Right ventricle myocardium superior (tissue), 1 donor: ENCODE data around the gene SLFN11. TPM values are rescaled to one million over a fixed set of nuclear protein-coding genes. Genes with fewer than 3 reads are reported as not detected.
A peak's percentile ranks its signal among the peaks of the same experiment; 100 is the strongest.
"Not testable (repeated sequence)": the region's sequence is repeated elsewhere in the genome, so short reads cannot be mapped to it uniquely, and the experiment has no call there.

Experiments
- ATAC-seq: fragments of 200-7000 bp; cut with Tn5 transposase; one replicate; pipeline ENCODE4 v1.9.1; 2020; ENCODE audit warnings: mild to moderate bottlenecking; ENCODE audit not compliant: poor library complexity
- DNase-seq: peaks from one replicate; pipeline ENCODE4 v3.0.0-alpha.2; 2020
- intact Hi-C: fragments of 100-400 bp; cut with DNase I; formaldehyde crosslinking; loops from one replicate; pipeline ENCODE4 v1.11.2; 2022
- total RNA-seq: library from RNA; stranded (reverse); fragmentation: NEBNext Ultra II Directional; extraction: Animal tissue kit (Norgen Biotek cat#: 25700); gene quantifications from one replicate; pipeline ENCODE4 v1.2.1, GENCODE V29; 2021
- donor health status: DM: no; HTN: yes; CAD: no; lungs with severe emphysema.

Gene SLFN11
- total RNA-seq, 1 donor from 2014 or later: 16.8 TPM

- DNase-seq (peak; percentile 60), ATAC-seq (peak; percentile 94)
These were observed 60.4 kb downstream of the SLFN11 start for GRCh38 chr17:35312790-35313711.

DNA sequence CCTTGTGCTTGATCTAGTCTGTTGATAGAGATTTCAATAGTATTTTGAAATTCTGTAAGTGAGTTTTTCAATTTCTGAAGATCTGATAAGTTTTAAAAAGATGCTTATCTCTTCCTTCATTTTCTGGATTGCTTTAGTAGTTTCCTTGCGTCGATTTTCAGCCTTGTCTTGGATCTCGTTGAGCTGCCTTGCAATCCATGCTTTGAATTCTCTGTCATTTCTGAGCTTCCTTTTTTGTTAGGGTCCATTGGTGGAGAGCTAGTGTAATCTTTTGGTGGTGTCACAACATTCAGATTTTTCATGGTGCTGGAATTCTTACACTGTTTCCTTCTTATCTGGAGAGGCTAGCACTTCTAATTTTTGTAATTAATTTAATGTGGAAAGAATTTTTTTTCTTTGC is 61.1 kb downstream of the SLFN11 start:
- intact Hi-C loops: loop anchor here (2.0 to 10.0 kb wide), 2 partner anchors 52 to 220 kb away; no protein-coding TSS in a partner anchor
- ATAC-seq (no peak), DNase-seq (no peak)

More at GRCh38 chr17:35312790-35313711, 60.4 kb downstream of the SLFN11 start:
- intact Hi-C loops: loop anchor here (2.0 to 10.0 kb wide), 2 partner anchors 52 to 220 kb away; no protein-coding TSS in a partner anchor

- ATAC-seq, intact Hi-C loops, DNase-seq: not testable (repeated sequence)
These were observed 64.1 kb downstream of the SLFN11 start for GRCh38 chr17:35309345-35309744.

Other genes starting within 250 kb of the SLFN11 start
- gene NLE1, start 231.3 kb downstream of the SLFN11 start, total RNA-seq: 3.5 TPM
- gene UNC45B, start 225.8 kb downstream of the SLFN11 start, total RNA-seq: 223 TPM
- not detected for gene SLC35G3, start 179.2 kb downstream of the SLFN11 start, total RNA-seq
- gene SLFN5, start 130.5 kb downstream of the SLFN11 start, total RNA-seq: 11.4 TPM
- gene SLFN12, start 58.9 kb upstream of the SLFN11 start, total RNA-seq: 3.3 TPM
- gene SLFN13, start 75.1 kb upstream of the SLFN11 start, total RNA-seq: 5.4 TPM
- gene SLFN12L, start 164.1 kb upstream of the SLFN11 start, total RNA-seq: 0.19 TPM
- not detected for gene SLFN14, start 187.2 kb upstream of the SLFN11 start, total RNA-seq
- gene PEX12, start 204.9 kb upstream of the SLFN11 start, total RNA-seq: 7.0 TPM
- 112 TPM for gene AP2B1, start 213.7 kb upstream of the SLFN11 start, total RNA-seq